Sigmoid colon (tissue), 7 donors: ENCODE results near the gene PAN2. TPM values are rescaled to one million over a fixed set of nuclear protein-coding genes. Genes with fewer than 3 reads are reported as not detected.

Experiments
- DNase-seq: peaks from one replicate; pipeline ENCODE4 v3.0.0-alpha.2; 2019
- H3K27ac ChIP-seq, 4 donors: fragments of 200-600 bp; sonication (generic); one replicate each; pipeline ENCODE4 v1.5.1; 2016 to 2019; ENCODE audit warnings: mild to moderate bottlenecking in 1 of 4
- H3K27me3 ChIP-seq, 3 donors: fragments of 200-600 bp; sonication (generic); one replicate each; pipeline ENCODE4 v1.5.1; 2019; ENCODE audit warnings: mild to moderate bottlenecking in 1 of 3
- H3K36me3 ChIP-seq, 4 donors: fragments of 200-600 bp; sonication (generic); one replicate each; pipeline ENCODE4 v1.5.1; 2016 to 2019
- H3K4me1 ChIP-seq, 4 donors: fragments of 200-600 bp; sonication (generic); one replicate each; pipeline ENCODE4 v1.5.1; 2017 to 2019
- H3K4me3 ChIP-seq, 4 donors: fragments of 200-600 bp; sonication (generic); one replicate each; pipeline ENCODE4 v1.5.1; 2017 to 2019; ENCODE audit warnings: mild to moderate bottlenecking in 2 of 4, moderate library complexity in 1 of 4
- H3K9me3 ChIP-seq, 4 donors: fragments of 200-600 bp in 3 of 4; sonication (generic) in 3 of 4; one replicate each; pipeline versions ENCODE4 v1.5.1 to v1.6.1; 2013 to 2019
- EP300 ChIP-seq, 4 donors: sonication (generic); formaldehyde crosslinking; IDR thresholded peaks; one replicate each; pipeline ENCODE4 v1.6.1; 2017; ENCODE audit warnings: antibody characterized with exemption in 4 of 4
- POLR2A ChIP-seq, 2 donors: fragments of 450-650 bp; IDR thresholded peaks; one replicate each; pipeline ENCODE4 v1.6.1; 2016; ENCODE audit warnings: antibody characterized with exemption in 2 of 2, mild to moderate bottlenecking in 2 of 2, moderate library complexity in 2 of 2
- POLR2AphosphoS5 ChIP-seq, 4 donors: sonication (generic); formaldehyde crosslinking; IDR thresholded peaks; one replicate each; pipeline ENCODE4 v1.6.1; 2017; ENCODE audit warnings: antibody characterized with exemption in 4 of 4
- WGBS, 2 donors: extraction: QIAGEN DNeasy Blood & Tissue Kit; methylation state at CpG; one replicate each; pipeline ENCODE4 v1.1.7; 2013; 5-methylcytosine and 5-hydroxymethylcytosine counted together
- intact Hi-C: fragments of 100-400 bp; cut with DNase I; formaldehyde crosslinking; loops from one replicate; pipeline ENCODE4 v1.15.1; 2023
- polyA plus RNA-seq, 3 donors: library from polyadenylated mRNA; stranded (reverse); fragments of 200-250 nt; gene quantifications; one replicate each; pipeline ENCODE4 v1.2.3, GENCODE V29; 2013
- total RNA-seq, 4 donors: library from RNA; depleted of rRNA; stranded (reverse); fragments of >200 nt; gene quantifications; one replicate each; pipeline ENCODE4 v1.1.0, GENCODE V29; 2016
- TF ChIP-seq, protein P1 (sequence below), 4 experiments: fragments of 450-650 bp in 3 of 4; fragments of 200-600 bp in 1 of 4; IDR thresholded peaks; one replicate each; pipeline ENCODE4 v1.5.1; 2016 to 2019; ENCODE audit warnings: antibody characterized with exemption in 4 of 4, mild to moderate bottlenecking in 3 of 4, moderate library complexity in 2 of 4
- donor health status: healthy with polysubstance abuse.
- donor health status: Bipolar disorder and iron deficiency.
- donor health status: healthy.

Gene PAN2
- total and polyA plus RNA-seq, 7 donors: 5.4 to 67.0 (median 30.0) TPM

DNA sequence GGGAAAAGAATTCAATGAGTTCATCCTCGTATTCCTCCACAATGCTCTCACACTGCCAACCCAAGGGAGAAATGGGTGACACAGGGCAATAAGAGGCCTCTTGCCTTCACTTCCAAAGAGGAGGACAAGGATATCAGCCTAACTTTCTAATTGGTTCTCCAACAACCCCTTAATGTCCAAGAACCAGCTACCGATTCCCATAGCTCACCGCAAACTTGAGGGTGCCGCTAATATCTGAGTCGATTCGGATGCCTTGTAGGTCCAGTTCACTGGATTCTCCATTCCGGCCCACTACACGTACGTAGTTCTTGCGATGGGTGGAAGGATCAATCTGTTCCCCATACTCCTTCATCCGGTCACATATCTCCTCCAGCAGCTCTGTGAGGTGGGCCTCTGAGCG is 22.8 kb downstream of the PAN2 start:
- H3K4me1 ChIP-seq: peaks cover 0 to 17% (median 10%) of the 10 kb centered on the region in 4 donors
- H3K9me3 ChIP-seq: no peaks in the 10 kb centered on the region
- WGBS, 2 donors: 97 to 98% methylated on average over 12 of the region's 12 CpGs
- TF ChIP-seq POLR2A (IDR thresholded peaks at IDR 0.05): no peak
- TF ChIP-seq, protein P1, sequence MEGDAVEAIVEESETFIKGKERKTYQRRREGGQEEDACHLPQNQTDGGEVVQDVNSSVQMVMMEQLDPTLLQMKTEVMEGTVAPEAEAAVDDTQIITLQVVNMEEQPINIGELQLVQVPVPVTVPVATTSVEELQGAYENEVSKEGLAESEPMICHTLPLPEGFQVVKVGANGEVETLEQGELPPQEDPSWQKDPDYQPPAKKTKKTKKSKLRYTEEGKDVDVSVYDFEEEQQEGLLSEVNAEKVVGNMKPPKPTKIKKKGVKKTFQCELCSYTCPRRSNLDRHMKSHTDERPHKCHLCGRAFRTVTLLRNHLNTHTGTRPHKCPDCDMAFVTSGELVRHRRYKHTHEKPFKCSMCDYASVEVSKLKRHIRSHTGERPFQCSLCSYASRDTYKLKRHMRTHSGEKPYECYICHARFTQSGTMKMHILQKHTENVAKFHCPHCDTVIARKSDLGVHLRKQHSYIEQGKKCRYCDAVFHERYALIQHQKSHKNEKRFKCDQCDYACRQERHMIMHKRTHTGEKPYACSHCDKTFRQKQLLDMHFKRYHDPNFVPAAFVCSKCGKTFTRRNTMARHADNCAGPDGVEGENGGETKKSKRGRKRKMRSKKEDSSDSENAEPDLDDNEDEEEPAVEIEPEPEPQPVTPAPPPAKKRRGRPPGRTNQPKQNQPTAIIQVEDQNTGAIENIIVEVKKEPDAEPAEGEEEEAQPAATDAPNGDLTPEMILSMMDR (IDR thresholded peaks at IDR 0.05): no peak
- no peak for TF ChIP-seq POLR2AphosphoS5 (IDR thresholded peaks at IDR 0.05)
- no peak for TF ChIP-seq EP300 (IDR thresholded peaks at IDR 0.05)
- intact Hi-C loops: no loop called here
- no peak overlapping the region for H3K4me3 ChIP-seq
- H3K27me3 ChIP-seq: no peaks in the 10 kb centered on the region
- no peak for DNase-seq
- no peak overlapping the region for H3K27ac ChIP-seq
- H3K36me3 ChIP-seq: peaks cover 4 to 73% (median 13%) of the 10 kb centered on the region in 4 donors

DNA sequence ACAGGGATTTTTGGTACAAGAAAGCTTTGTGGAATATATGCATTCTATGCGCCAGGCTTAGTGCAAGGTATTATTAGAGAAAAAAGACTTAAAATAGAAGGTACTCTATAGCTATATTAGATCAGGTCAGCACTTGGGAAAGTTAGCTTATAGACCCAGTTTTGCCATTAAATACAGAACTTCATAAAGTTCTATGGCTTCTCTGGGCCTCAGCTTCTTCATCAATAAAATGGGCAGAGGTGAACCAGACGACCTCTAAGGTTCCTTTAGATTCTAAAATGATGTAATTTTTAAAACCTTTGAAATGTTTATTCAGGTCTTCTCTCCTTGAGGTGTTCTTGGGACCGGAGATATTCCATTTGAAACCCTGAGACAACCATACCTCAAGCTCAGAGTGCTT is 25.1 kb downstream of the PAN2 start:
- no peaks in the 10 kb centered on the region for H3K27me3 ChIP-seq
- no peaks in the 10 kb centered on the region for H3K4me1 ChIP-seq
- H3K4me3 ChIP-seq: no peak overlapping the region
- no peaks in the 10 kb centered on the region for H3K9me3 ChIP-seq
- no peak overlapping the region for H3K27ac ChIP-seq
- TF ChIP-seq POLR2AphosphoS5 (IDR thresholded peaks at IDR 0.05): no peak
- no peak for TF ChIP-seq EP300 (IDR thresholded peaks at IDR 0.05)
- TF ChIP-seq, protein P1 (IDR thresholded peaks at IDR 0.05): no peak
- TF ChIP-seq POLR2A (IDR thresholded peaks at IDR 0.05): no peak
- 89 to 93% methylated on average over 3 of the region's 3 CpGs for WGBS, 2 donors
- no peak for DNase-seq
- peaks cover 4 to 82% (median 13%) of the 10 kb centered on the region in 4 donors for H3K36me3 ChIP-seq
- intact Hi-C loops: no loop called here

DNA sequence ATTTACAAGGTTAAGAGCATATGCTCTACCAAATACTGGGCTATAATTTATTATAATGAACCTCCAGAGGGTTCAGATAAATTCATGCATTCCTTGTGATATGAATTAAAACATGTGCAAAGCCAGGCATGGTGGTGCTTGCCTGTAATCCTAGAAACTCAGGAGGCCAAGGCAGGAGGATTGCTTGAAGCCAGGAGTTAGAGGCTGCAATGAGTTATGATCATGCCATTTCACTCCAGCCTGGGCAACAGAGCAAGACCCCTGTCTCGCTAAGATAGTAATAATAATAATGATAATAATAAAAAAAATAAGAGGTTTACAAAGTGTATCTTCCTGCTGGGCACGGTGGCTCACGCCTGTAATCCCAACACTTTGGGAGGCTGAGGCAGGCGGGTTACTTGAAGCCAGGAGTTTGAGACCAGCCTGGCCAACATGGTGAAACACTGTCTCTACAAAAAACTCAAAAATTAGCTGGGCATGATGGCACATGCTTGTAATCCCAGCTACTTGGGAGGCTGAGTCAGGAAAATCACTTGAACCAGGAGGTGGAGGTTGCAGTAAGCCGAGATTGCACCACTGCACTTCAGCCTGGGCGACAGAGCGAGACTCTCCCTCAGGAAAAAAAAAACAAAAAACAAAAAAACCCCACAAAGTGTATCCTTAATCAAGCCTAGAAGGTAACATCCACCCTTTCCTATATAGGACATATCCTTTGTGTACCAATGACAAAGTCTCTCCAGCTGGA is 26.4 kb downstream of the PAN2 start:
- H3K9me3 ChIP-seq: no peaks in the 10 kb centered on the region
- TF ChIP-seq EP300 (IDR thresholded peaks at IDR 0.05) (no peak), POLR2A (IDR thresholded peaks at IDR 0.05) (no peak), POLR2AphosphoS5 (IDR thresholded peaks at IDR 0.05) (no peak)
- TF ChIP-seq, protein P1 (IDR thresholded peaks at IDR 0.05): no peak
- intact Hi-C loops: no loop called here
- peaks cover 0 to 8% (median 0%) of the 10 kb centered on the region in 4 donors for H3K4me1 ChIP-seq
- 97 to 98% methylated on average over 7 of the region's 7 CpGs for WGBS, 2 donors
- H3K36me3 ChIP-seq: peaks cover 4 to 72% (median 13%) of the 10 kb centered on the region in 4 donors
- DNase-seq: no peak
- H3K27ac ChIP-seq: no peak overlapping the region
- H3K4me3 ChIP-seq: no peak overlapping the region
- H3K27me3 ChIP-seq: no peaks in the 10 kb centered on the region

DNA sequence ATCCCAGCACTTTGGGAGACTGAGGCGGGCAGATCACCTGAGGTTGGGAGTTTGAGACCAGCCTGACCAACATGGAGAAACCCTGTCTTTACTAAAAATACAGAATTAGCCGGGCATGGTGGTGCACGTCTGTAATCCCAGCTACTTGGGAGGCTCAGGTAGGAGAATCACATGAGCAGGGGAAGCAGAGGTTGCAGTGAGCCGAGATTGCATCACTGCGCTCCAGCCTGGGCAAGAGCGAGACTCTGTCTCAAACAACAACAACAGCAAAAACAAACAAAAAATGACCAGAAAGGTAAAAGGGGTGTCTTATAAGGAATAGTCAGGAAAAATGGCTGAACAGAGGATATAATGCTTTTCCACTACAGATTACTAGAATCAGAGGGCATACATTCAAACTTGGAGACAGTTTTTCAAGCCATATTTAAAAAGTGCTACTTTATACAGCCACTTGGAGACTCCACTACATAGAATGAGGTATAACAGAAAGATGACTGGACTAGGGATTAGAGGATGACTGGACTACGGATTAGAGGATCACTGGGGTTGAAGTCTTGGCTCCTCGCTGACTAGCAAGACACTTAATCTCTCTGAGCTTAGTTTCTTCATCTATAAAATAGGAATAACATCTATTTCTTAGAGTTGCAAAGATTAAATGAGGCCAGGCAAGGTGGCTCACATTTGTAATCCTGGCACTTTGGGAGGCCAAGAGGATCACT is 28.8 kb downstream of the PAN2 start:
- Histone ChIP-seq H3K27ac (no peak overlapping the region), H3K9me3 (no peaks in the 10 kb centered on the region), H3K36me3 (peaks cover 4 to 55% (median 8%) of the 10 kb centered on the region in 4 donors), H3K27me3 (no peaks in the 10 kb centered on the region), H3K4me1 (peaks cover 0 to 26% (median 11%) of the 10 kb centered on the region in 4 donors), H3K4me3 (no peak overlapping the region)
- DNase-seq: no peak
- intact Hi-C loops: no loop called here
- WGBS, 2 donors: 94 to 95% methylated on average over 8 of the region's 8 CpGs
- TF ChIP-seq POLR2A (IDR thresholded peaks at IDR 0.05) (no peak), EP300 (IDR thresholded peaks at IDR 0.05) (no peak), POLR2AphosphoS5 (IDR thresholded peaks at IDR 0.05) (no peak)
- TF ChIP-seq, protein P1 (IDR thresholded peaks at IDR 0.05): no peak
